Neuronal stem cell (in vitro differentiated cells): ENCODE results near the gene CPVL.

ENCODE experiments used
- DNase-seq: peaks from one replicate; pipeline ENCODE4 v3.0.0-alpha.2; 2013; ENCODE audit warnings: low spot score
- H2AFZ ChIP-seq: one replicate; pipeline ENCODE4 v1.6.1; 2013; ENCODE audit warnings: mild to moderate bottlenecking, low read length, inconsistent platforms
- H2AK5ac ChIP-seq: 2 replicates; pipeline ENCODE4 v1.6.1; 2013; ENCODE audit warnings: low read depth, mild to moderate bottlenecking, inconsistent platforms, low read length, moderate library complexity, mixed read lengths
- H2BK120ac ChIP-seq: 2 replicates; pipeline ENCODE4 v1.6.1; 2013; ENCODE audit warnings: low read depth, mild to moderate bottlenecking, inconsistent platforms, low read length, moderate library complexity, mixed read lengths
- H2BK12ac ChIP-seq: one replicate; pipeline ENCODE4 v1.6.1; 2013; ENCODE audit warnings: low read length, inconsistent platforms
- H2BK15ac ChIP-seq: 2 replicates; pipeline ENCODE4 v1.6.1; 2013; ENCODE audit warnings: mild to moderate bottlenecking, low read length, inconsistent platforms, mixed read lengths
- H2BK5ac ChIP-seq: one replicate; pipeline ENCODE4 v1.6.1; 2013; ENCODE audit warnings: inconsistent platforms, mild to moderate bottlenecking, low read length, moderate library complexity
- H3K14ac ChIP-seq: one replicate; pipeline ENCODE4 v1.6.1; 2013; ENCODE audit warnings: low read length, inconsistent platforms
- H3K18ac ChIP-seq: 2 replicates; pipeline ENCODE4 v1.6.1; 2013; ENCODE audit warnings: low read length, inconsistent platforms
- H3K23ac ChIP-seq: 2 replicates; pipeline ENCODE4 v1.6.1; 2013; ENCODE audit warnings: low read depth, mild to moderate bottlenecking, mixed read lengths, low read length, inconsistent platforms; ENCODE audit not compliant: poor library complexity
- H3K27ac ChIP-seq: replicated peaks from 3 replicates; pipeline ENCODE4 v1.5.1; 2013; ENCODE audit warnings: low read length, inconsistent platforms
- H3K27me3 ChIP-seq, 3 experiments: 2 replicates each; pipeline ENCODE4 v1.6.1; 2013; ENCODE audit warnings: low read length in 3 of 3, mild to moderate bottlenecking in 2 of 3, inconsistent platforms in 1 of 3, low read depth in 1 of 3, mixed read lengths in 1 of 3, moderate library complexity in 1 of 3; ENCODE audit not compliant: control insufficient read depth in 3 of 3, insufficient read depth in 3 of 3
- H3K36me3 ChIP-seq, 2 donors: replicated peaks in 1 of 2; 2 replicates each; pipeline ENCODE4 v1.6.1; 2013; ENCODE audit warnings: low read length in 2 of 2; ENCODE audit not compliant: control insufficient read depth in 2 of 2, insufficient read depth in 2 of 2
- H3K4ac ChIP-seq: 2 replicates; pipeline ENCODE4 v1.6.1; 2013; ENCODE audit warnings: inconsistent platforms, mild to moderate bottlenecking, low read length, moderate library complexity
- H3K4me1 ChIP-seq, 2 donors: 1 replicate in 1 of 2; 2 replicates in 1 of 2; pipeline ENCODE4 v1.6.1; 2013; ENCODE audit warnings: low read length in 2 of 2, low read depth in 1 of 2; ENCODE audit not compliant: control insufficient read depth in 2 of 2, insufficient read depth in 1 of 2
- H3K4me2 ChIP-seq: one replicate; pipeline ENCODE4 v1.6.1; 2013; ENCODE audit warnings: mild to moderate bottlenecking, low read length, inconsistent platforms; ENCODE audit not compliant: insufficient read depth, poor library complexity, severe bottlenecking
- H3K4me3 ChIP-seq, 2 donors: 2 replicates each; pipeline ENCODE4 v1.5.1; 2013; ENCODE audit warnings: low read length in 2 of 2, mild to moderate bottlenecking in 2 of 2, inconsistent platforms in 1 of 2, moderate library complexity in 1 of 2
- H3K79me1 ChIP-seq: one replicate; pipeline ENCODE4 v1.6.1; 2013; ENCODE audit warnings: low read depth, mild to moderate bottlenecking, inconsistent platforms, low read length, moderate library complexity
- H3K9ac ChIP-seq: one replicate; pipeline ENCODE4 v1.6.1; 2013; ENCODE audit warnings: mild to moderate bottlenecking, low read depth, low read length, inconsistent platforms; ENCODE audit not compliant: poor library complexity
- H3K9me3 ChIP-seq, 2 donors: replicated peaks in 1 of 2; 2 replicates each; pipeline versions ENCODE3 to v1.6.1; 2013; ENCODE audit warnings: low read length in 2 of 2, mild to moderate bottlenecking in 2 of 2, inconsistent platforms in 1 of 2, low read depth in 1 of 2, mixed read lengths in 1 of 2, moderate library complexity in 1 of 2; ENCODE audit not compliant: control insufficient read depth in 2 of 2, insufficient read depth in 1 of 2
- H4K8ac ChIP-seq: one replicate; pipeline ENCODE4 v1.6.1; 2013; ENCODE audit warnings: low read depth, mild to moderate bottlenecking, inconsistent platforms, low read length, moderate library complexity
- H4K91ac ChIP-seq: one replicate; pipeline ENCODE4 v1.6.1; 2013; ENCODE audit warnings: low read length, low read depth, mild to moderate bottlenecking, inconsistent platforms; ENCODE audit not compliant: poor library complexity
- WGBS, 2 donors: extraction: QIAGEN DNeasy Blood & Tissue Kit; methylation state at CpG; one replicate each; pipeline ENCODE4 v1.1.7; 2013; ENCODE audit warnings: missing lambda C conversion rate in 2 of 2, mixed read lengths in 1 of 2; ENCODE audit not compliant: insufficient read length in 2 of 2, insufficient replicate concordance in 1 of 2; ENCODE audit errors: extremely low coverage in 2 of 2; 5-methylcytosine and 5-hydroxymethylcytosine counted together

Gene CPVL

DNA sequence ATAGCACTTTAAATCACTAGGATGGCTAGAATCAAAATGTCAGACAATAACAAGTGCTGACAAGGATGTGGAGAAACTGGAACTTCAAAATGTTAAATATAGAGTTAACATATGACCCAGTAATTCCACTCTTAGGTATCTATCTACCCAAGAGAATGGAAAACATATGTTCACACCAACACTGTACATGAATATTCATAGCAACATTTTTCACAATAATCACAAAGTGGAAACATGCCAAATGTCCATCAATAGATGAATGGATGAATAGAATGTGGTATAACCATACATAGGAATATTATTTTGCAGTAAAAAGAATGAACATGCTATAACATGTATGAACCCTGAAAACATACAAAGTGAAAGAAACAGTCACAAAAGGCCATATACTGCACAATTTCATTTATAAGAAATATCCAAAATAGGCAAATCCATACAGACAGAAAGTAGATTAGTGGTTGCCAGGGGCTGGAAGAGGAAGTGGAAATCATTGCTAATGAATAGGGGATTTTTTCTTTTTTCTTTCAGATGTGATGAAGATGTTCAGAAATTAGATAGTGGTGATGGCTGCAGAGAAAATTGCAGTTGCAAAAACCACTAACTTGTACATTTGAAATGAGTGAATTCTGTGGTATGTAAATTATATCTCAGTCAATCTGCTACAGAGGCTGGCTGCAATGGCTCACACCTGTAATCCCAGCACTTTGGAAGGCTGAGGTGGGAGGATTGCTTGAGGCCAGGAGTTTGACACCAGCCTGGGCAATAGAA lies 93.0 kb downstream of the CPVL start:
- Histone ChIP-seq H3K9ac (no peak overlapping the region), H2AK5ac (no peak overlapping the region), H2BK12ac (no peak overlapping the region), H3K4me1 (no peaks in the 10 kb centered on the region), H3K79me1 (no peaks in the 10 kb centered on the region), H3K14ac (no peak overlapping the region), H3K27ac (no peak overlapping the region), H3K36me3 (no peaks in the 10 kb centered on the region), H3K4me2 (no peak overlapping the region), H3K27me3 (no peaks in the 10 kb centered on the region), H3K4ac (no peak overlapping the region), H2BK15ac (no peak overlapping the region), H2AFZ (no peak overlapping the region), H3K9me3 (peaks cover 2 to 12% of the 10 kb centered on the region in 2 donors), H4K91ac (no peak overlapping the region), H2BK120ac (no peak overlapping the region), H3K4me3 (no peak overlapping the region), H3K18ac (no peak overlapping the region), H2BK5ac (no peak overlapping the region), H4K8ac (no peak overlapping the region), H3K23ac (no peak overlapping the region)
- no peak for DNase-seq

DNA sequence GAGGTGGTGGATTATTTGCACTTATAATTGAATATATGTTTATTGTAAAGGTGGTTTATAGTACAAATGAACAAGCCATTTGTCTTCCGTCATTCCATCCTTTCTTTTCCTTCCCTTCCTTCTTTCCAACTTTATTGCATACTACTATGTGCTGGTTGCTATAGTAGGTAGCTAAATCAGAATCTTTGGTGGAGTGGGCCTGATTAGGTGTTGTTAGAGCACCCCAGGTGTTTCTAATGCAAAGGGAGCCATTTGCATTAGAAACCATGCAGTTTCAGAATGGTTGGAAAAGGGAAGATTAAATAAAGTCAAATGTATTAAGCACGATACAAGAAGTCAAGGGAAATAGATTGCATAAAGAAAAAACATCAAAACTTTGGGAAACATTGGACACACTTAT lies 99.4 kb downstream of the CPVL start:
- no peak overlapping the region for H2BK5ac ChIP-seq
- no peak overlapping the region for H2BK15ac ChIP-seq
- no peak overlapping the region for H4K91ac ChIP-seq
- no peaks in the 10 kb centered on the region for H3K36me3 ChIP-seq
- H3K4me2 ChIP-seq: no peak overlapping the region
- H3K9ac ChIP-seq: no peak overlapping the region
- H3K18ac ChIP-seq: no peak overlapping the region
- H2BK12ac ChIP-seq: no peak overlapping the region
- no peak overlapping the region for H2AFZ ChIP-seq
- no peaks in the 10 kb centered on the region for H3K79me1 ChIP-seq
- no peak overlapping the region for H4K8ac ChIP-seq
- peaks cover 9% of the 10 kb centered on the region in 2 donors for H3K4me1 ChIP-seq
- H3K27me3 ChIP-seq: no peaks in the 10 kb centered on the region
- no peak overlapping the region for H3K27ac ChIP-seq
- H3K14ac ChIP-seq: no peak overlapping the region
- no peak overlapping the region for H2AK5ac ChIP-seq
- no peak overlapping the region for H2BK120ac ChIP-seq
- DNase-seq: no peak
- peaks cover 0 to 6% of the 10 kb centered on the region in 2 donors for H3K9me3 ChIP-seq
- no peak overlapping the region for H3K4me3 ChIP-seq
- H3K4ac ChIP-seq: no peak overlapping the region
- no peak overlapping the region for H3K23ac ChIP-seq
- WGBS, 2 donors: no CpG with 5 or more reads among the region's 2 CpGs

- H2BK15ac ChIP-seq: no peak overlapping the region
- H3K9ac ChIP-seq: no peak overlapping the region
- H4K91ac ChIP-seq: no peak overlapping the region
Measured at GRCh38 chr7:29045258-29046086, 100.9 kb downstream of the CPVL start.

GRCh38 chr7:29044554-29044953 lies 101.8 kb downstream of the CPVL start:
- Histone ChIP-seq H3K4me2 (no peak overlapping the region), H4K91ac (no peak overlapping the region), H3K4me3 (no peak overlapping the region), H2BK120ac (no peak overlapping the region), H3K4me1 (peaks cover 10 to 25% of the 10 kb centered on the region in 2 donors), H3K14ac (no peak overlapping the region), H2AK5ac (no peak overlapping the region), H3K27me3 (no peaks in the 10 kb centered on the region), H3K27ac (no peak overlapping the region), H3K23ac (no peak overlapping the region), H3K36me3 (no peaks in the 10 kb centered on the region), H2BK15ac (no peak overlapping the region), H3K9ac (no peak overlapping the region), H3K79me1 (no peaks in the 10 kb centered on the region), H2AFZ (peak overlapping the region; percentile 19), H4K8ac (no peak overlapping the region), H2BK5ac (no peak overlapping the region), H3K9me3 (peaks cover 0 to 6% of the 10 kb centered on the region in 2 donors), H2BK12ac (no peak overlapping the region), H3K18ac (no peak overlapping the region), H3K4ac (no peak overlapping the region)
- DNase-seq: no peak
- WGBS, 2 donors: no CpG with 5 or more reads among the region's 5 CpGs

More at GRCh38 chr7:29045258-29046086, 100.9 kb downstream of the CPVL start:
- no peak overlapping the region for H3K27ac ChIP-seq
- no peak overlapping the region for H3K14ac ChIP-seq
- no peak overlapping the region for H3K23ac ChIP-seq
- H3K4ac ChIP-seq: no peak overlapping the region
- peaks cover 9 to 17% of the 10 kb centered on the region in 2 donors for H3K4me1 ChIP-seq
- no peak overlapping the region for H2AK5ac ChIP-seq
- no peak overlapping the region for H2AFZ ChIP-seq
- H2BK120ac ChIP-seq: no peak overlapping the region
- no peaks in the 10 kb centered on the region for H3K27me3 ChIP-seq
- no CpG with 5 or more reads among the region's 4 CpGs for WGBS, 2 donors
- no peak overlapping the region for H3K18ac ChIP-seq
- H3K4me2 ChIP-seq: no peak overlapping the region
- H2BK12ac ChIP-seq: no peak overlapping the region
- H3K36me3 ChIP-seq: no peaks in the 10 kb centered on the region
- peaks cover 0 to 6% of the 10 kb centered on the region in 2 donors for H3K9me3 ChIP-seq
- H3K79me1 ChIP-seq: no peaks in the 10 kb centered on the region
- H3K4me3 ChIP-seq: no peak overlapping the region
- H4K8ac ChIP-seq: no peak overlapping the region
- no peak overlapping the region for H2BK5ac ChIP-seq
- no peak for DNase-seq
